Measurements from ENCODE around the gene BRMS1. TPM values are rescaled to one million over a fixed set of nuclear protein-coding genes. Genes with fewer than 3 reads are reported as not detected.

The BRMS1 gene
- total RNA-seq, 3 donors from 2014 or later (not counting 1 experiment from before 2014, with no cell fraction given) = 48.1 to 55.6 (median 48.2) TPM

DNA sequence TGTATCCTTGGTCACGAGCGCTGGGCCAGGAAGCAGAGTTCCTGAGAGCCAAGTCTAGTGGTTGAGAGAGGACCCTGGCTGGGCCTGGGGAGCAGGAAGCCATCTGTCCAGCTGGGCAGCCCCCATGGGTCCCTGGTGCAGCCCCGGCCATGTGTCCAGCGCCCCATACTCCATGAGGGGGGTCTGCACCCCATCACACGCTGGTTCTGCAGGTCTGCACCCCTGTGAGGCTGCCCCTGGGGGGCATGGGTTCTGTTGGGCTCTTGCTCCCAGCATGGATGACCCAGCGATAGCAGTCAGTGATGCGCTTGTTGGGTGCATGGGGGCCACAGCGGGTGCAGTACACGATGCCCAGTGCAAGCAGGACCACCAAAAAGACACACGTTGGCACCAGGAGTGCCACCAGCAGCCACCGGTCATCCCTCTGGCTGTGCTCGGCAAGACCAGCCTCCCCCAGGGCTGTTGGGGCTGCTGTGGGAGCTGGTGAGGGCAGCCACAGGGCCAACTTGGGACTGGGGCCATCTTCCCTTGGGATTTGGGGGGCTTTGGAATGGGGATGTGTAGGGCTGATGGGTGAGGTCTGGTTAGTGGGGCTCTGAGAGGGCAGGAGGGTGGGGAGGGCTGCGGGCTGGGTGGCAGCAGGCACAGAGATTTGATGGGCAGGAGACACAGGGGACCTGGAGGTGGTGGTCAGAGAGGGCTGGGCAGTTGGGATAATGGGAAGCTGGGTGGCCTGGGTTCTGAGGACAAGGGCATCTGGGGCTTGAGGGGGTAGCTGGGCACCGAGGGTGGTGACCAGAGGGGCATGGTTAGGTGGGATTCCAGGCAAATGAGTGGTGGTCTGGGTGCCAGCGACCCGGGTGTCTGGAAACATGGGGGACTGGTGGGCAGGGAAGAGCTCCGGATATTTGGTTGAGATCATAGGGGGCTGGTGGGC lies 30.1 kb downstream of the BRMS1 start:
- no peak overlapping the region for H3K4me3 ChIP-seq (ENCODE audit: low read length)
- H3K9me3 Mint-ChIP-seq = no peaks in the 10 kb centered on the region

GRCh38 chr11:66314186-66314501 lies 30.8 kb downstream of the BRMS1 start:
- Mint-ChIP-seq H3K4me1 (peaks cover 18 to 41% of the 10 kb centered on the region in 2 donors), H3K27ac (peak overlapping the region; percentile 64 to 73), H3K4me3 (peak overlapping the region; percentile 61), H3K27me3 (ENCODE audit: low read depth in 2 of 2) (peaks cover 18 to 23% of the 10 kb centered on the region in 2 donors), H3K36me3 (no peaks in the 10 kb centered on the region), H3K9me3 (no peaks in the 10 kb centered on the region)
- 100% methylated on average over 1 of the region's 1 CpG for WGBS (ENCODE audit: insufficient coverage)
- Histone ChIP-seq H3K4me1 (ENCODE audit: control insufficient read depth, insufficient read depth, low read length) (peaks cover 44% of the 10 kb centered on the region), H3K27ac (ENCODE audit: low read length) (no peak overlapping the region), H3K36me3 (ENCODE audit: control insufficient read depth, insufficient read depth, low read length) (no peaks in the 10 kb centered on the region), H3K9me3 (ENCODE audit: control insufficient read depth, insufficient read depth, low read length) (no peaks in the 10 kb centered on the region), H3K27me3 (ENCODE audit: control insufficient read depth, insufficient read depth, low read length) (no peaks in the 10 kb centered on the region), H3K4me3 (ENCODE audit: low read length) (no peak overlapping the region)
- TF ChIP-seq CTCF (IDR thresholded peaks at IDR 0.05) = no peak
- intact Hi-C loops (cut with micrococcal nuclease) = no loop called here
- ATAC-seq (no peak), DNase-seq (no peak)

More for the DNA sequence above, 30.1 kb downstream of the BRMS1 start:
- H3K27me3 Mint-ChIP-seq (ENCODE audit: low read depth in 2 of 2) = peaks cover 23 to 24% of the 10 kb centered on the region in 2 donors
- no peak for DNase-seq
- intact Hi-C loops (cut with micrococcal nuclease) = no loop called here
- Histone ChIP-seq H3K27ac (ENCODE audit: low read length) (no peak overlapping the region), H3K9me3 (ENCODE audit: control insufficient read depth, insufficient read depth, low read length) (no peaks in the 10 kb centered on the region), H3K4me1 (ENCODE audit: control insufficient read depth, insufficient read depth, low read length) (peaks cover 45% of the 10 kb centered on the region), H3K27me3 (ENCODE audit: control insufficient read depth, insufficient read depth, low read length) (no peaks in the 10 kb centered on the region), H3K36me3 (ENCODE audit: control insufficient read depth, insufficient read depth, low read length) (no peaks in the 10 kb centered on the region)
- 91% methylated on average over 17 of the region's 17 CpGs for WGBS (ENCODE audit: insufficient coverage)
- no peak for ATAC-seq
- no peak for TF ChIP-seq CTCF (IDR thresholded peaks at IDR 0.05)
- H3K4me1 Mint-ChIP-seq = peaks cover 18 to 43% of the 10 kb centered on the region in 2 donors
- no peaks in the 10 kb centered on the region for H3K36me3 Mint-ChIP-seq
- H3K27ac Mint-ChIP-seq = peak overlapping the region in 1 of 2 donors; percentile 73
- H3K4me3 Mint-ChIP-seq = peak overlapping the region; percentile 57

GRCh38 chr11:66313321-66314185 lies 31.4 kb downstream of the BRMS1 start:
- Mint-ChIP-seq H3K4me3 (peak overlapping the region; percentile 98), H3K27me3 (ENCODE audit: low read depth in 2 of 2) (peaks cover 12 to 19% of the 10 kb centered on the region in 2 donors), H3K4me1 (peaks cover 12 to 35% of the 10 kb centered on the region in 2 donors), H3K36me3 (no peaks in the 10 kb centered on the region), H3K27ac (peak overlapping the region; percentile 94 to 97), H3K9me3 (no peaks in the 10 kb centered on the region)
- Histone ChIP-seq H3K36me3 (ENCODE audit: control insufficient read depth, insufficient read depth, low read length) (no peaks in the 10 kb centered on the region), H3K27ac (ENCODE audit: low read length) (peak overlapping the region; percentile 69), H3K4me3 (ENCODE audit: low read length) (peak overlapping the region; percentile 34), H3K4me1 (ENCODE audit: control insufficient read depth, insufficient read depth, low read length) (peaks cover 38% of the 10 kb centered on the region), H3K27me3 (ENCODE audit: control insufficient read depth, insufficient read depth, low read length) (no peaks in the 10 kb centered on the region), H3K9me3 (ENCODE audit: control insufficient read depth, insufficient read depth, low read length) (no peaks in the 10 kb centered on the region)
- WGBS (ENCODE audit: insufficient coverage) = 69% methylated on average over 36 of the region's 38 CpGs
- DNase-seq = peak in 1 of 2 donors; percentile 30
- no peak for ATAC-seq
- intact Hi-C loops (cut with micrococcal nuclease) = no loop called here
- TF ChIP-seq CTCF (IDR thresholded peaks at IDR 0.05) = no peak

Data from natural killer cell (primary cell).